K562 (cell line): ENCODE results near the gene POLR3H. TPM values are rescaled to one million over a fixed set of nuclear protein-coding genes. Genes with fewer than 3 reads are reported as not detected.

Source experiments
- ATF6 ChIP-seq: sonication (generic); formaldehyde crosslinking; IDR thresholded peaks from 2 replicates; pipeline ENCODE4 v1.4.0; 2020; ENCODE audit warnings: mild to moderate bottlenecking, missing genetic modification reagents
- BRCA1 ChIP-seq, 2 experiments: fragments of 450-650 bp in 1 of 2; sonication (generic) in 1 of 2; formaldehyde crosslinking in 1 of 2; IDR thresholded peaks; 2 replicates each; pipeline versions ENCODE4 v1.5.0 to v1.6.1; 2017 to 2020; ENCODE audit warnings: mild to moderate bottlenecking in 1 of 2, missing genetic modification reagents in 1 of 2
- DLX4 ChIP-seq: fragments of 250-450 bp; sonication (Bioruptor Pico); IDR thresholded peaks from 2 replicates; pipeline ENCODE4 v1.6.1; 2021; ENCODE audit warnings: mild to moderate bottlenecking
- DPF2 ChIP-seq: fragments of 450-650 bp; IDR thresholded peaks from 2 replicates; pipeline ENCODE4 v1.6.1; 2016
- ETS1 ChIP-seq: conservative IDR thresholded peaks from 2 replicates; pipeline ENCODE4 v1.6.1; 2011; ENCODE audit warnings: low read depth, mild to moderate bottlenecking, low read length; ENCODE audit not compliant: control insufficient read depth
- ETS2 ChIP-seq: IDR thresholded peaks from 2 replicates; pipeline ENCODE4 v1.6.1; 2016; ENCODE audit warnings: borderline replicate concordance, missing genetic modification characterization, mild to moderate bottlenecking, moderate library complexity, missing compliant biosample characterization; ENCODE audit not compliant: poor library complexity, severe bottlenecking
- NFATC3 ChIP-seq: fragments of 450-650 bp; IDR thresholded peaks from 2 replicates; pipeline ENCODE4 v1.6.1; 2017; ENCODE audit warnings: mild to moderate bottlenecking
- NR2C1 ChIP-seq, 2 experiments: fragments of 450-650 bp; IDR thresholded peaks; 2 replicates each; pipeline ENCODE4 v1.6.1; 2017; ENCODE audit warnings: mild to moderate bottlenecking in 2 of 2, antibody characterized with exemption in 1 of 2, inconsistent platforms in 1 of 2, missing compliant biosample characterization in 1 of 2, missing genetic modification characterization in 1 of 2
- POLR2G ChIP-seq: fragments of 200-400 bp; formaldehyde crosslinking; IDR thresholded peaks from 2 replicates; pipeline ENCODE4 v1.6.1; 2017; ENCODE audit warnings: low read depth, mild to moderate bottlenecking, antibody characterized with exemption, low read length, moderate library complexity
- RNF2 ChIP-seq: sonication (generic); IDR thresholded peaks from 2 replicates; pipeline ENCODE4 v1.6.1; 2016
- TCF7 ChIP-seq: sonication (generic); IDR thresholded peaks from 2 replicates; pipeline ENCODE4 v1.6.1; 2016; ENCODE audit warnings: antibody characterized with exemption, borderline replicate concordance
- ZFP36 ChIP-seq: fragments of 150-350 bp; IDR thresholded peaks from 2 replicates; pipeline ENCODE4 v1.6.1; 2018; ENCODE audit warnings: low read length, low read depth; ENCODE audit not compliant: partially characterized antibody
- ZNF175 ChIP-seq: fragments of 200-800 bp; sonication (Bioruptor generic); IDR thresholded peaks from 2 replicates; pipeline ENCODE4 v1.6.1; 2016; ENCODE audit warnings: low read depth, mild to moderate bottlenecking, missing genetic modification characterization, missing compliant biosample characterization
- ZNF436 ChIP-seq: fragments of 250-450, 450-650 bp; sonication (Bioruptor Pico); formaldehyde crosslinking; IDR thresholded peaks from 2 replicates; pipeline ENCODE4 v1.7.0; 2020; ENCODE audit warnings: mild to moderate bottlenecking
- polyA plus RNA-seq, 8 experiments: library from polyadenylated mRNA; depleted of rRNA in 4 of 8; stranded (reverse) in 5 of 8; unstranded in 3 of 8; fragments of >200 nt; fragmentation: Nextera tagmentation in 2 of 8; fragmentation: Illumina TruSeq in 1 of 8; extraction: Ambion mirVana in 2 of 8; extraction: Trizol in 1 of 8; gene quantifications; 2 replicates each; pipeline versions ENCODE4 v1.2.1 to v1.2.3, GENCODE V29; 2011 to 2014; ENCODE audit warnings: inconsistent platforms in 1 of 8, missing spikeins in 1 of 8
- total RNA-seq, 7 experiments: library from RNA; depleted of rRNA in 6 of 7; stranded (reverse); fragments of >200 nt in 6 of 7; fragmentation: Illumina TruSeq in 2 of 7; extraction: Trizol in 2 of 7; gene quantifications; 2 replicates each; pipeline versions ENCODE4 v1.2.1 to v1.2.3, GENCODE V29; 2011 to 2021; ENCODE audit warnings: low replicate concordance in 1 of 7
- TF ChIP-seq, protein P1 (sequence below): fragments of 200-800 bp; sonication (Bioruptor generic); IDR thresholded peaks from 2 replicates; pipeline ENCODE4 v1.6.1; 2016; ENCODE audit warnings: missing genetic modification characterization, missing compliant biosample characterization

The POLR3H gene
- total and polyA plus RNA-seq, 9 of the 15 experiments (the other 6 are each of a cell fraction or from before 2014, with no cell fraction given) = 5.3 to 48.4 (median 22.2) TPM

- TF ChIP-seq RNF2 (no peak), NR2C1 (IDR thresholded peaks at IDR 0.05) (no peak), NR2C1 (tag; IDR thresholded peaks at IDR 0.05) (no peak), ZNF436 (no peak), ETS1 (no peak), DPF2 (no peak), NFATC3 (no peak), POLR2G (peak; percentile 49; the same call in 1 of the 2 replicates), DLX4 (CRISPR knock-in tag) (no peak), ATF6 (CRISPR knock-in tag) (no peak), ZNF175 (CRISPR knock-in tag) (no peak), ETS2 (no peak), BRCA1 (IDR thresholded peaks at IDR 0.05) (no peak), BRCA1 (CRISPR knock-in tag; IDR thresholded peaks at IDR 0.05) (no peak), TCF7 (no peak), ZFP36 (no peak)
- TF ChIP-seq, protein P1, sequence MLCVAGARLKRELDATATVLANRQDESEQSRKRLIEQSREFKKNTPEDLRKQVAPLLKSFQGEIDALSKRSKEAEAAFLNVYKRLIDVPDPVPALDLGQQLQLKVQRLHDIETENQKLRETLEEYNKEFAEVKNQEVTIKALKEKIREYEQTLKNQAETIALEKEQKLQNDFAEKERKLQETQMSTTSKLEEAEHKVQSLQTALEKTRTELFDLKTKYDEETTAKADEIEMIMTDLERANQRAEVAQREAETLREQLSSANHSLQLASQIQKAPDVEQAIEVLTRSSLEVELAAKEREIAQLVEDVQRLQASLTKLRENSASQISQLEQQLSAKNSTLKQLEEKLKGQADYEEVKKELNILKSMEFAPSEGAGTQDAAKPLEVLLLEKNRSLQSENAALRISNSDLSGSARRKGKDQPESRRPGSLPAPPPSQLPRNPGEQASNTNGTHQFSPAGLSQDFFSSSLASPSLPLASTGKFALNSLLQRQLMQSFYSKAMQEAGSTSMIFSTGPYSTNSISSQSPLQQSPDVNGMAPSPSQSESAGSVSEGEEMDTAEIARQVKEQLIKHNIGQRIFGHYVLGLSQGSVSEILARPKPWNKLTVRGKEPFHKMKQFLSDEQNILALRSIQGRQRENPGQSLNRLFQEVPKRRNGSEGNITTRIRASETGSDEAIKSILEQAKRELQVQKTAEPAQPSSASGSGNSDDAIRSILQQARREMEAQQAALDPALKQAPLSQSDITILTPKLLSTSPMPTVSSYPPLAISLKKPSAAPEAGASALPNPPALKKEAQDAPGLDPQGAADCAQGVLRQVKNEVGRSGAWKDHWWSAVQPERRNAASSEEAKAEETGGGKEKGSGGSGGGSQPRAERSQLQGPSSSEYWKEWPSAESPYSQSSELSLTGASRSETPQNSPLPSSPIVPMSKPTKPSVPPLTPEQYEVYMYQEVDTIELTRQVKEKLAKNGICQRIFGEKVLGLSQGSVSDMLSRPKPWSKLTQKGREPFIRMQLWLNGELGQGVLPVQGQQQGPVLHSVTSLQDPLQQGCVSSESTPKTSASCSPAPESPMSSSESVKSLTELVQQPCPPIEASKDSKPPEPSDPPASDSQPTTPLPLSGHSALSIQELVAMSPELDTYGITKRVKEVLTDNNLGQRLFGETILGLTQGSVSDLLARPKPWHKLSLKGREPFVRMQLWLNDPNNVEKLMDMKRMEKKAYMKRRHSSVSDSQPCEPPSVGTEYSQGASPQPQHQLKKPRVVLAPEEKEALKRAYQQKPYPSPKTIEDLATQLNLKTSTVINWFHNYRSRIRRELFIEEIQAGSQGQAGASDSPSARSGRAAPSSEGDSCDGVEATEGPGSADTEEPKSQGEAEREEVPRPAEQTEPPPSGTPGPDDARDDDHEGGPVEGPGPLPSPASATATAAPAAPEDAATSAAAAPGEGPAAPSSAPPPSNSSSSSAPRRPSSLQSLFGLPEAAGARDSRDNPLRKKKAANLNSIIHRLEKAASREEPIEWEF (CRISPR knock-in tag) = no peak
Observed at GRCh38 chr22:41517172-41518047, 26.9 kb downstream of the POLR3H start (continued).
